Activated B cell treated with CpG ODN at 0.5 μM for 24 hours (primary cell): ENCODE measurements around the gene CACNA1B. TPM values are rescaled to one million over a fixed set of nuclear protein-coding genes. Genes with fewer than 3 reads are reported as not detected.
"Not testable (repeated sequence)": the region's sequence is repeated elsewhere in the genome, so short reads cannot be mapped to it uniquely, and the experiment has no call there.

Experiments used
- ATAC-seq: fragments of 200-7000 bp; cut with Tn5 transposase; one replicate; pipeline ENCODE4 v1.10.0; 2021; ENCODE audit warnings: low read depth, mild to moderate bottlenecking, moderate library complexity
- CTCF ChIA-PET: fragments of 350-600 bp; sonication (Branson Sonifier 250); formaldehyde crosslinking; loops from one replicate; lab custom pipeline; 2021; ENCODE audit warnings: antibody characterized with exemption; lab: Charles Lee
- POLR2A ChIA-PET: fragments of 350-600 bp; sonication (Branson Sonifier 250); formaldehyde crosslinking; loops from one replicate; lab custom pipeline; 2021; ENCODE audit warnings: antibody characterized with exemption; lab: Charles Lee
- DNase-seq: peaks from one replicate; pipeline ENCODE4 v3.0.0; 2022
- H3K27ac Mint-ChIP-seq: one replicate; pipeline ENCODE4 v1.8.0; 2020; ENCODE audit warnings: mixed read lengths
- H3K27me3 Mint-ChIP-seq: one replicate; pipeline ENCODE4 v1.8.0; 2021; ENCODE audit warnings: mixed read lengths
- H3K36me3 Mint-ChIP-seq: one replicate; pipeline ENCODE4 v1.8.0; 2021; ENCODE audit warnings: low read depth, mixed read lengths
- H3K4me1 Mint-ChIP-seq: one replicate; pipeline ENCODE4 v1.8.0; 2021; ENCODE audit warnings: mixed read lengths
- H3K4me3 Mint-ChIP-seq: one replicate; pipeline ENCODE4 v1.8.0; 2020; ENCODE audit warnings: mild to moderate bottlenecking, mixed read lengths
- H3K9me3 Mint-ChIP-seq: one replicate; pipeline ENCODE4 v1.8.0; 2020; ENCODE audit warnings: mixed read lengths
- CTCF ChIP-seq: fragments of 200-600 bp; IDR thresholded peaks from one replicate; pipeline ENCODE4 v1.8.0; 2022; ENCODE audit warnings: antibody characterized with exemption, mild to moderate bottlenecking
- intact Hi-C: fragments of 100-400 bp; cut with micrococcal nuclease; formaldehyde crosslinking; loops from one replicate; pipeline ENCODE4 v1.15.1; 2024
- total RNA-seq: library from RNA; stranded (reverse); gene quantifications from 2 replicates; pipeline ENCODE4 v1.2.3, GENCODE V29; 2022

The CACNA1B gene
- total RNA-seq, 1 donor from 2014 or later = 1.5 TPM

GRCh38 chr9:138111607-138112006 lies 234.0 kb downstream of the CACNA1B start:
- no peak overlapping the region for H3K4me3 Mint-ChIP-seq
- H3K36me3 Mint-ChIP-seq = no peaks in the 10 kb centered on the region
- peaks cover 5% of the 10 kb centered on the region for H3K27me3 Mint-ChIP-seq
- TF ChIP-seq CTCF = no peak
- H3K4me1 Mint-ChIP-seq = no peaks in the 10 kb centered on the region
- DNase-seq (no peak), ATAC-seq (no peak)
- no peak overlapping the region for H3K27ac Mint-ChIP-seq
- ChIA-PET POLR2A (no interaction called here), CTCF (no interaction called here)
- H3K9me3 Mint-ChIP-seq = no peaks in the 10 kb centered on the region
- intact Hi-C loops = no loop called here

GRCh38 chr9:138112090-138112748 lies 234.6 kb downstream of the CACNA1B start:
- no peak for ATAC-seq
- intact Hi-C loops = no loop called here

GRCh38 chr9:138112791-138113600 lies 235.4 kb downstream of the CACNA1B start:
- no peak for ATAC-seq
- TF ChIP-seq CTCF = no peak
- CTCF ChIA-PET = no interaction called here
- POLR2A ChIA-PET = no interaction called here
- intact Hi-C loops = no loop called here
- no peaks in the 10 kb centered on the region for H3K9me3 Mint-ChIP-seq
- H3K27ac Mint-ChIP-seq = no peak overlapping the region
- H3K27me3 Mint-ChIP-seq = peaks cover 7% of the 10 kb centered on the region
- no peak for DNase-seq
- no peaks in the 10 kb centered on the region for H3K36me3 Mint-ChIP-seq
- no peak overlapping the region for H3K4me3 Mint-ChIP-seq
- H3K4me1 Mint-ChIP-seq = no peaks in the 10 kb centered on the region

More at GRCh38 chr9:138112090-138112748, 234.6 kb downstream of the CACNA1B start:
- POLR2A ChIA-PET = no interaction called here
- H3K4me1 Mint-ChIP-seq = no peaks in the 10 kb centered on the region
- H3K9me3 Mint-ChIP-seq = no peaks in the 10 kb centered on the region
- TF ChIP-seq CTCF = no peak
- no peak overlapping the region for H3K27ac Mint-ChIP-seq
- no peak for DNase-seq
- CTCF ChIA-PET = no interaction called here
- no peaks in the 10 kb centered on the region for H3K36me3 Mint-ChIP-seq
- peaks cover 7% of the 10 kb centered on the region for H3K27me3 Mint-ChIP-seq
- H3K4me3 Mint-ChIP-seq = no peak overlapping the region

GRCh38 chr9:138113701-138114325 lies 236.2 kb downstream of the CACNA1B start:
- H3K27ac Mint-ChIP-seq, H3K27me3 Mint-ChIP-seq, DNase-seq, CTCF ChIA-PET, H3K9me3 Mint-ChIP-seq, H3K4me3 Mint-ChIP-seq, H3K36me3 Mint-ChIP-seq, H3K4me1 Mint-ChIP-seq, ATAC-seq, intact Hi-C loops, POLR2A ChIA-PET: not testable (repeated sequence)

GRCh38 chr9:138114501-138115245 lies 237.1 kb downstream of the CACNA1B start:
- no peaks in the 10 kb centered on the region for H3K9me3 Mint-ChIP-seq
- no peak overlapping the region for H3K27ac Mint-ChIP-seq

More at GRCh38 chr9:138114501-138115245, 237.1 kb downstream of the CACNA1B start:
- ChIA-PET POLR2A (no interaction called here), CTCF (no interaction called here)
- ATAC-seq (no peak), DNase-seq (no peak)
- no peaks in the 10 kb centered on the region for H3K4me1 Mint-ChIP-seq
- H3K4me3 Mint-ChIP-seq = no peak overlapping the region
- intact Hi-C loops = no loop called here
- H3K27me3 Mint-ChIP-seq = peaks cover 7% of the 10 kb centered on the region
- no peak for TF ChIP-seq CTCF
- H3K36me3 Mint-ChIP-seq = no peaks in the 10 kb centered on the region
